ENCODE measurements around the gene NACC1.
"Not testable (repeated sequence)": the region's sequence is repeated elsewhere in the genome, so short reads cannot be mapped to it uniquely, and the experiment has no call there.

Gene NACC1

DNA sequence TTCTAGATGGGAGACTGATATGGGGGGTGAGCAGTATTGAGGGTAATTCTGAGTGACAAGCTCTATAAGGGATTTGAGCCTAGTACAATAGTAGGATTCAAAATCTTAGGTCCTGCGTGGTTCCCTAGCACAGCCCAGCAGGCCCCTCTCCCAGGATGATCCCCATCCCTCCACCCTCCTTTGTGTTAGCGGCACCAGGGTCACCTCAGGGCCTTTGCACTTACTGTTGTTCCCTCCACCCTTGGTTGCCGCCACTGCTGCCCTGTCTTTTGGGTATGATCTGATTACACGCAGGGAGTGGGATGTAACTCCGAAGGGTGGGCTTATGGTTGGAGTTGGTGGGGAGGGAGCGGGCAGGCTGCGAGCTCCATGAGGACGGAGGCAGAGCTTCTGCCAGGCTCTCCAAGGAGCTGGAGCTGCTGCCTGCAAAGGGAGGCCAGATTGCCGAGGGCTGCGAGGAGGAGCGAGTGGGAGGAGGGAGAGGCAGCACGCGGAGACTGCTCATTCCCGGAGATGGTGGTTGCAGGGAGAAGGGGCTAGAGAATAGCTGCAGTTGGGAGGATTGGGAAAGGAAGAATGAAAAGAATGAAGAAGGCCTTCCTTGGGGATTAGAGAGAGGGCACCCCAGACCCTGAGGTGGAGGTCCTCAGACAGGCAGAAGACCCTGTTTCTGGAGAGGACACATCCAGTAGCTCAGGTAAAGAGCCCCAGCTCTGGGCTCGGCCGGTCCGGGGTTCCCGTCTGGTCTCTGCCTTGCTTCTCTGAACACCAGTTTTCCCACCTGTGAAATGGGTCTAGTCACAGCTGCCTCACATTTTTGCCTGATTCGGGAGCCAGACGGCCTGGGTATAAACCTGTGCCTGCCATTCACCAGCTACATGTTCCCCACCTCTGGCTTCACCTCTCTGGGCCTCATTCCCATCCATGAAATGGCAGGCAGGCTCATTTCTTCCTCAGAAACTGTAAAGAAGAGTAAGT, 5.2 kb downstream of the NACC1 start:
- no peak for DNase-seq

- no peak for DNase-seq
Observed at GRCh38 chr19:13127051-13127450, 9.0 kb downstream of the NACC1 start.

DNA sequence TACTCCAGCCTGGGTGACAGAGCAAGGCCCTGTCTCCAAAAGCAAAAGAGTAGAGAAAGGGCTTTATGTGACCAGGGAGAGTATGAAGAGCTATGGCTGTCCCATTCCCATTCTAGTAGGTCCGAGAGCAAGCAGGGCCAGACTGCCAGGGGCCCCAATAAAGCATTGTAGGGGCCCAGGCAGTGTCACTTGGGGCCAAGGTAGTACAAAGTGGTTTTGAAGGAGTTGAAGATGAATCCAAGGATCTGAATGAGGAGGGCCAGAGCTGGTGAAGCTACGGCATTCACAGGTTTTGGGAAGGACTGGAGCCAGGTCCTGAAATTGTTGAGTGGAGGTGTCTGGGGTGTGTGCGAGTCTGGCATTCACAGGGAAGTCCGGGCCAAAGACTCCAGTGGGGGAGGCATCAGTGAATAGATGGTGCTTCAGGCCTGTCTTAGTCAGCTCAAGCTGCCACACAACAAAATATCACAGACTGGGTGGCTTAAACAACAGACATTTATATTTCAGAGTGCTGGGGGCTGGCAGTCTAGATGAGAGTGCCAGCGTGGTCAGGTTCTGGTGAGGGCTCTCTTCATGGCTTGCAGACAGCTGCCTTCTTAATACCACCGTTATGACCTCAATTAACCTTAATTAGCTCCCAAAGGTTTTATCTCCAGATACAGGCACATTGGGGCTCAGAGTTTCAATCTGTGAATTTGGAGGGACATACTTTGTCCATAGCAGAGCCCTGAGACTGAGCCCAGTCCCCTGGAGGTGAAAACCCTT, 9.9 kb downstream of the NACC1 start:
- DNase-seq: no peak

DNA sequence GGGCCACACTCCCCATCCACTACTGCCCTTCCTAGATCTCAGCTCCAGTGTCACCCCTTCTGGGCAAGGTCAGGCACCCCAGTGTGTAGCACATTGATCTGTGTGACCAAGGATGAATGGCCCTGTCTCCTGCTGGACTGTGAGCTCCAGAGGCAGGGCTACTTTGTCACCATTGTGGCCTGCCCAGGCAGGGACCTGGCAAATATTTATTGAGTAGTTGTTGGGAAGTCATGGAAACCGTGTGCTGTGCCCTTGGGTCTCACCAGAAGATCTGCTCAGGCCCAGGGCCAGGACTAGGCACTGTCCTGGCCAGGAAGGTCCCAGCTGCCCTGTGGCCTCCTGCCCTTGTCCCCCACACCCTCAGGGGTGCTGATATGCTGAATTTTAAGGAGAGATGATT, 10.5 kb downstream of the NACC1 start:
- DNase-seq: no peak

DNA sequence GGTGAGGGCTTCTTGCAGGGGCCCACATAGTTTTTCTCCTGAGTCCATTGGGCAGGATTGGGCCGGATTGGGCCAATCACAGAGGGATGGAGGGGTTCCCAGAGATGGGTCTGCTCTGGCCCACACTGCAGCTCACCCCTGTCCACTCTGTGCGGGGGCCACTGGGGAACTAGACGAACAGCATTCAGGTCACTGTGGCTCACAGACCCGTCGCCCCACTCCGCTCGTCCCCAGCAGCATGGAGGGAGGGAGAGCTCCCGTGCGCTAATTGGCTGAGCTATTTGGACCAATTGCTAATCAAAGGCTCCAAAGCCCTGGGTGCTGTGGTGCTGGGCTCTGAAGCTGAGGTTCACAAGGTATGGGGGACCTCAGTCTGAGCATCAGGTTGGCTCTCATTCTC, 11.3 kb downstream of the NACC1 start:
- no peak for DNase-seq

GRCh38 chr19:13130886-13131490, 12.9 kb downstream of the NACC1 start:
- DNase-seq: no peak

GRCh38 chr19:13132471-13133180, 14.6 kb downstream of the NACC1 start:
- DNase-seq: no peak

DNA sequence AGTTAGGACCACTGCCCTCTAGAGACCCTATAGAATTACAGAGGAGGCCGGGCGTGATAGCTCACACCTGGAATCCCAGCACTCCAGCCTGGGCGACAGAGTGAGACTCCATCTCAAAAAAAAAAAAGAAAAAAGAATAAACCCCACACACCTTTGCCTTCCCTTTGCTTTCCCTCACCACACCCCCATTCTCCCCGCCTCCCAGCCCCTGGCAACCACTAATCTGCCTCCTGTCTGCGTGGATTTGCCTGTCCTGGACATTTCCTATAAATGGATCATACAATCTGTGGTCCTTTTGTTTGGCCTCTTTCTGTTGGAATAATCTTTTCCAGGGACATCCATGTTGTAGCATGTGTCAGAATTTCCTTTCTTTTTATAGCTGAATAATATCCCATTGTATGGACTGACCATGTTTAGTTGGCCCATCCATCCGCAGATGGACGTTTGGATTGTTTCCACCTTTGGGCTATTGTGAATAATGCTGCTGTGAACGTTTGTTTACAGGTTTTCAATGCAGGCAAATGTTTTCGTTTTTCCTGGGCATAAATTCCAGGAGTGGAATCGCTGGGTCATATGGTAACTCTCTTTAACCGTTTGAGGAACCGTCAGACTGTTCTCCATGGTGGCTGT, 15.3 kb downstream of the NACC1 start:
- no peak for DNase-seq

- no peak for DNase-seq
Observed at GRCh38 chr19:13134626-13135025, 16.6 kb downstream of the NACC1 start.

DNA sequence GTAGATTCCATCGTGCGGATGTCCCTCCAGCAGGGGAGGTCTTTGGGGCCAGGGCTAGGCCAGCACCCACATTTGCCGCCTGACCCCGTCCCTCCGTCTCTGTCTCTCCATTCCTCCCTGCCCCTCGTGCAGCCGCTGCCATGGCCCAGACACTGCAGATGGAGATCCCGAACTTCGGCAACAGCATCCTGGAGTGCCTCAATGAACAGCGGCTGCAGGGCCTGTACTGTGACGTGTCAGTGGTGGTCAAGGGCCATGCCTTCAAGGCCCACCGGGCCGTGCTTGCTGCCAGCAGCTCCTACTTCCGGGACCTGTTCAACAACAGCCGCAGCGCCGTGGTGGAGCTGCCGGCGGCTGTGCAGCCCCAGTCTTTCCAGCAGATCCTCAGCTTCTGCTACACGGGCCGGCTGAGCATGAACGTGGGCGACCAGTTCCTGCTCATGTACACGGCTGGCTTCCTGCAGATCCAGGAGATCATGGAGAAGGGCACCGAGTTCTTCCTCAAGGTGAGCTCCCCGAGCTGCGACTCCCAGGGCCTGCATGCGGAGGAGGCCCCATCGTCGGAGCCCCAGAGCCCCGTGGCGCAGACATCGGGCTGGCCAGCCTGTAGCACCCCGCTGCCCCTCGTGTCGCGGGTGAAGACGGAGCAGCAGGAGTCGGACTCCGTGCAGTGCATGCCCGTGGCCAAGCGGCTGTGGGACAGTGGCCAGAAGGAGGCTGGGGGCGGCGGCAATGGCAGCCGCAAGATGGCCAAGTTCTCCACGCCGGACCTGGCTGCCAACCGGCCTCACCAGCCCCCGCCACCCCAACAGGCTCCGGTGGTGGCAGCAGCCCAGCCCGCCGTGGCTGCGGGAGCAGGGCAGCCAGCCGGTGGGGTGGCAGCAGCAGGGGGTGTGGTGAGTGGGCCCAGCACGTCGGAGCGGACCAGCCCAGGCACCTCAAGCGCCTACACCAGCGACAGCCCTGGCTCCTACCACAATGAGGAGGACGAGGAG, 17.3 kb downstream of the NACC1 start:
- no peak for DNase-seq

DNA sequence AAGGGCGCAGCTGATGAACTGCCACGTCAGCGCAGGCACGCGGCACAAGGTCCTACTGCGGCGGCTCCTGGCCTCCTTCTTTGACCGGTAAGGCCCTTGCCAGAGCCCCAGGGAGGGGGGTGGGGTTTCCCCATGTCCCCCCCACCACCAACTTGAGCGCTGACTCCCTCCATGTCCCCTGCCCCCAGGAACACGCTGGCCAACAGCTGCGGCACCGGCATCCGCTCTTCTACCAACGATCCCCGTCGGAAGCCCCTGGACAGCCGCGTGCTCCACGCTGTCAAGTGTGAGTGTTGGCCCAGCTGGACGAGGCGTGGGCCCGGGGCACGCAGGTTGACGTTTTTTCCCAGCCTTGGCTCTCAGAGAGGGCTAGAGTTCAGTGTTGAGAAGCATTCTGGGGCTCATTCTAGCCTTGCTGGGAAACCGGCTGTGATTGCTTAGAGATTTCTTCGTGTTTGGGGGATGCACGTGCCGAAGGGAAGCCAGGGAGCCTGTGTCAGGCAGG, 19.3 kb downstream of the NACC1 start:
- DNase-seq: no peak

- no peak for DNase-seq
Observed at GRCh38 chr19:13138171-13138915, 20.3 kb downstream of the NACC1 start.

DNA sequence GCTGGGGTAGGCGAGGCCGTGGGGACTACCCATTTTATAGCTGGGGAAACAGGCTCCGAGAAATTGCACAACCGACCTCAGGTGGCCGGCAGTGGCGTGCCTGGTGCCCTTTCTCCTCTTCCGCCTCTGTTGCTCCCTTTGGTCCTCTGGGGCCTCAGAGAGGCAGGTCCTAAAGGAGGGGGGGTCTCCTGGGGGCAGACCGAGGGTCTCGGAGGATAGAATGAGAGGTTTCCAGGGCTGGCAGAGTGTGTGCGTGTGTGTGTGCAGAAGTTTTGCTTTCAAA, 20.8 kb downstream of the NACC1 start:
- no peak for DNase-seq

GRCh38 chr19:13139633-13140311, 21.7 kb downstream of the NACC1 start:
- no peak for DNase-seq

DNA sequence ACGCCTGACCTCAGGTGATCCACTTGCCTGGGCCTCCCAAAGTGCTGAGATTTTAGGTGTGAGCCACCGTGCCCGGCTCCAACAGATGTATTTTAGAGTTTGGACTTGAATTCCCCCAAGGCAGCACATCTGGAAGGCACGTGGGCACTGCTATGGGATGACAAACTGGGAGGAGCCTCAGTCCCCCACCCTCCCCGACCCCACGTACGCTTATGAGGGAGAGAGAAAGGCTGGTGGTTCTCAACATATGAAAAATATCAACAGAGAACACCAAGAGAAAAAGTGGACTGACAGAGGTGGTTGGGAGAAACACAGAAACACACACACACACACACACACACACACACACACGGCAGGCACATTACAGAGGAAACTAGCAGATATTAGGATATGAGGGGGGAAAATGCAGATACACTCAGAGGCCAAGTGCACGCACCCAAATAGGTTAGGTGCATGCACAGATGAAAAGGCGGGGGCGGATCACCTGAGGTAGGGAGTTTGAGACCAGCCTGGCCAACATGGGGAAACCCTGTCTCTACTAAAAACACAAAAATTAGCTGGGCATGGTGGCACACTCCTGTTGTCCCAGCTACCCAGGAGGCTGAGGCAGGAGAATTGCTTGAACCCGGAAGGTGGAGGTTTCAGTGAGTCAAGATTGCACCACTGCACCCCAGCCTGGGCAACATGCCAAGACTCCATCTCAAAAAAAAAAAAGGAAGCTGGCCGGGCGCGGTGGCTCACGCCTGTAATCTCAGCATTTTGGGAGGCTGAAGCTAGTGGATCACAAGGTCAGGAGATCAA, 28.9 kb downstream of the NACC1 start:
- DNase-seq: no peak

GRCh38 chr19:13149173-13149627, 31.1 kb downstream of the NACC1 start:
- DNase-seq: not testable (repeated sequence)

- DNase-seq: no peak
Observed at GRCh38 chr19:13149628-13150186, 31.6 kb downstream of the NACC1 start.

DNA sequence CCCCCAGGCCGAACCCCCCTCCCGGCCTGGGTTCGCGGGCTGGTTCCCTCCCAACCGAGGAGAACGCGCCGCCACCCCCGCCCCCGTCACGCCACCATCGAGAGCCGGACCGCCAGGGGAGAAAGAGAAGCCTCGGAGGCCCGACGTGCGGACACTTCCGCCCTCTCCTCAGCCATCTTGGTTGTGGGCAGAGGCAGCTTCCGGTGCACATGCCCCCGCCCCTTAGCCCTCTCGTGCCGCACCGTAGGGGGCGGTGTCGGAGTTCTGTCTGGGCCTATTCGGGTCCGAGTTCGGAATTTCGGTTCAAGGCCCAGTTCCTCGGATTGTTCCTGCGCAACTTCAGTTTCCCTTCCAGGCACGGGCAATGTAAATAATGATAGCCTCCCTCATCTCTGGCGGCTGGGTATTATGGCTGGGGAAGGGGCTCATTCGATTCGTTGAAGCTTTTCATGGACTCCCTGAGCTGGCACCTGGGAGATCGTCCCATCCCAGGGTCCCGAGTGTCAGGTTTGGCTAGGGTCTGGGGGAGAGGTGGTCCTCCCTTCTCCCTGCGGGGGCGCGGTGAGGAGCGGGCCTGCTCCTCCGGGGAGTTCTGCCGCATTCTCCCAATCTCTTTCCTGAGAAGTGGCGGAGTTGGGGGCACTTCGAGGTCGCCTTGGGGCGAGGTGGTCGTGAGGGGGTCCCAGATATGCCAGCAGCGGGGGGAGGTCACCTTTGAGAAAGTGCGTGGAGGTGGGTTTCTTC, 32.3 kb downstream of the NACC1 start, which contains the start of the genes IER2 and STX10:
Gene IER2 (plus strand): TSS at position 225 of the 744 bp plus-strand sequence. CDS start 2,776 bp downstream, outside the sequence.
Gene STX10 (minus strand): TSS at position 189 of the 744 bp plus-strand sequence. CDS start 202 bp downstream, outside the sequence.
- peak; percentile 55 for DNase-seq

Data from cortex of kidney (tissue), 1 donor.